Activated CD4-positive, alpha-beta T cell treated with anti-CD3 and anti-CD28 coated beads for 4 hours (primary cell): ENCODE data around the gene AFDN.
"Not testable (repeated sequence)": the region's sequence is repeated elsewhere in the genome, so short reads cannot be mapped to it uniquely, and the experiment has no call there.

Source experiments
- DNase-seq, 2 donors: peaks; one replicate each; pipeline ENCODE4 v3.0.0-alpha.2; 2020

AFDN gene

DNA sequence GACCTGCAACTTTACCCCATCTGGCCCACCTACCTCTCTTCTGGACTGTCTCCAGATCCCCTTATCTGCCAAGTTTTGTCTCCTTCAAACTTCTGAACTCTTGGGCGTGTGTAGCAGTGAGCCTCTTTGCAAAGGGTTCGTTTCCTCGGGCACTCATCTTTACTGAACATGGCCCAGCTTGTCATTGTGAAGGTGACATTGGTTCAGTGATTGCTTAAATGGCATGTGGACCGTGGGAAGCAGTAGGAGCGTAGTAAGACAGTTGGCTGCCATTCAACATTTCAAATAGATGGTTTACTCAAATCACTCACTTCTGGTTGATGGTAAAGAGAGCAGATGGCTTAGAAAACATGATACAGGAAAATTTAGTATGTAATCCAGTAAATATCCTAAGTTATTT lies 136.0 kb downstream of the AFDN start:
- DNase-seq, result no peak

DNA sequence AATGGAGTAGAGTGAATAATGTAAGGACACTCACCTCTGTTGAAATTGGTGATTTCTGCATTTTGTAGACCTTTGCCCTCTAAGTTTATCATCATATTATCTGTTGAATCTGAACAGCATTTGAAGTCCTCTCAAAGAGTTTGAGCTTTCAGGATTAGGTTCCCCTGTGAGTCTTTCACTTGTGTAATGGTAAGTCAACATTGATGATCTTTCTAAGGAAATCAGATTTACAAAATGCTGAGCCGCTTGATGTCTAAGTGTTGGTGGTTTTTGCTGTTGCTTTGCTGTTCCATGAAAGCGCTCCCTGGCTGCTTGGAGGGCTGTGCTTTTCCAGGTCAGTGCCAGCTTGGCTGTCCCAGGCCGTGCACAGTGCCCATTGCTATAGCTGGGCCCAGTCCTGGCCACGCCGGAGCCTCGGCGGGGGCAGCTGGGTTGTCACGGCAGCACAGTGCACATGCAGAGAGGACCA lies 136.9 kb downstream of the AFDN start:
- DNase-seq, result no peak

DNA sequence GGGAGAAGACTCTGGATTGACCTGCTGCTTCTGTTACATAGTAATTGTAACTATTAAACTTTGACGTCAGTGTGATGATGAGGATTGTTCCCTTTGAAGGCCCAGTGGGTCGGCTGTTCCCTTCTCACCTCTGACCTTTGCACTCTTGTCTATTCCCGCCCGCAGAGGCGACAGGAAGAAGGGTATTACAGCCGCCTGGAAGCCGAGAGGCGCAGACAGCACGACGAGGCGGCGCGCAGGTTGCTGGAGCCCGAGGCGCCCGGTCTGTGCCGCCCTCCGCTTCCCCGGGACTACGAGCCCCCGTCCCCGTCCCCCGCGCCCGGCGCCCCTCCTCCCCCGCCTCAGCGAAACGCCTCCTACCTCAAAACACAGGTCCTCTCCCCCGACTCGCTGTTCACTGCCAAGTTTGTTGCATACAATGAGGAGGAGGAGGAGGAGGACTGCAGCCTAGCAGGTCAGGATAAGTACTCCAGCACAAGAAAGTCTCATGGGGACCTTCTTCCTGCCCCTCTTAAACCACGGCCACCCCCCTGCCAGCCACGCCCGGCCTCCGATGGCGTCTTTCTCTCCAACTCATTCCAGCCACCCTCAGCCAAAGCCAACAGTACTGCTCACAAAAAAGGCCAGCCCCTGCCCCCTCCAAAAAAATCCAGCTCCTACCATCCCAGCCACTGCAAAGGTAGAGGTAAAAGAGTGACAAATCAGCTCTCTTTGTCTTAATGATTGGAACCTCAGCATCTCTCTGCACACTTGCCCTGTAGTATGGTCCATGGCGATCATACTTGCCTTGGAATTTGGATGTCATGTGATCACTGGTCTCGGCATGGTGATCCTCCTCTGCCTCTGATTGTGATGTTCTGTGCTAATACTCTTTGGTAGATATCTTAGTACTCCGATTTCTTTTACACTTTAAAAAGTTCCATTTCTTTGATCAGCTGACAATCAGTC lies 139.2 kb downstream of the AFDN start:
- DNase-seq, result no peak

DNA sequence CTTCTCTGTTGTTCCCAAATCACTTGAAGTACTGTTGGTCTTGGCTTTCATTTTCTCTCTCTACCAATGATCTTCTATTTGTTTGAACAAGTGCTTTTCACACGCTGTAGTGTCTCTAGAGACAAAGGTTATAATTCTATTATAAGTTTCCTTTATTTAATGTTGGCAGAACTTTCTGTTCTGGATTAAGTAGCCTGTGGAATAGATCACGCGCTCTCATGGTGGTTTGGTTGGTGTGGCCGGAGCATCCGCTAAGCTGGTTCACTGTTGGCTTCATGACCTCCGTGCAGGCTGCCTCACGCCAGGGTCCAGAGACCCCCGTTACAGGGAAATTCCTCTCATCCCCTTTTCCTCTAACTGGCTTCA lies 139.8 kb downstream of the AFDN start:
- DNase-seq, result no peak

DNA sequence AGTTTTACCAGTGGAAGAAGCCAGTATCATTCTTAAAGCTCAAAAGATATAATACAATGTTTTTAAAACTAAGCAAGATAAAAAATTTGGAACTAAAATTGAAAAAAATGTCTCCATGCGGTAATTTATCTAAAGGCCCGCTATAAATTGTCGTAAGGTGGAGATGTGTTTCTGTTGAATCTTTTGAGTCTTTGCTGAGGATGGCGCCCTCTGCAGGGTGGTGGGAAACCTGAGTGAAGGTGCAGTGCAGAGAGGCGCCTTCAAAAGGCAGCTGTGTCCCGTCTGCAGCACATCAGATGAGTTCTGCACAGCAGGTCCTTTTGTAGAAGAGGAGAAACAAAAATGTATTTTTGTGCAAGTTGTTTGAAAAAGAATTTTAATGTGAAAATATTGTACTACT lies 141.4 kb downstream of the AFDN start:
- no peak for DNase-seq

DNA sequence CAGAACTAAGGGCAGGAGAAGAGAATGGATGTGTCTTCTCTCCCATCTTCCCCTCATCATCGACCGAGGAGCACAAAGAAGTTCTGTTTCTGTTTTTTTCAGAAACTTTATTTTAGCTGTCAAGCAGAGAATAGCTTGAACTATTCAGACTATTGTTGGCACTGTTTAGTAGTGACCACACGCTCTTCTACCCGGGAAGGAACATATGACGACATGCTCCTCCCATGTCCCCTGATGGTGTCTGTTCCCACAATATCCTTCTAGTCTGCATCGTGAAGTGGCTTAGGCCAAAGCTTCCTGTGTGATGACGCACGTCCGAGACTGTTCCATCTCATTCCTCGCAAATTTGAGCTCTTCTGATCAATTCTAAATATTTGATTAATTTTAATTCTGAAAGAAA lies 143.5 kb downstream of the AFDN start:
- no peak for DNase-seq

DNA sequence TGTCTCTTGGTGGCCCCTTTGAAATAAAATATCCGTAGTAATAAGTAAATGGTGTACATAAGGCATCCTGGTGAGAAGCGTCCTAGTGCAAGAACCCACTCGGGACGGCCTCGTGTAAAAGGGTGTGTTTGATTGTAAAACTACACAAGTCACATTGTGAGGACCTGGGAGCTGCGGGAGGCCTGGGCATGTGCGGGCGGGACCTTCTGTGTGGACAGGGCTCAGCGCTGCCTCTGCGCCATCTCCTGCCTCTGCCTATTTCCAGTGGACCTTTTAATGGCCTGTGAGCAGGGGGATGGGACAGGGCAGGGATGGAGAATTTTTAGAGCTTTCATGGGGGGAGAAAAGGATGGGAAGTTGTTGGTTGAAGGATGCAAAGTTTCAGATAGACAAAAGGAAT lies 145.5 kb downstream of the AFDN start:
- no peak for DNase-seq

DNA sequence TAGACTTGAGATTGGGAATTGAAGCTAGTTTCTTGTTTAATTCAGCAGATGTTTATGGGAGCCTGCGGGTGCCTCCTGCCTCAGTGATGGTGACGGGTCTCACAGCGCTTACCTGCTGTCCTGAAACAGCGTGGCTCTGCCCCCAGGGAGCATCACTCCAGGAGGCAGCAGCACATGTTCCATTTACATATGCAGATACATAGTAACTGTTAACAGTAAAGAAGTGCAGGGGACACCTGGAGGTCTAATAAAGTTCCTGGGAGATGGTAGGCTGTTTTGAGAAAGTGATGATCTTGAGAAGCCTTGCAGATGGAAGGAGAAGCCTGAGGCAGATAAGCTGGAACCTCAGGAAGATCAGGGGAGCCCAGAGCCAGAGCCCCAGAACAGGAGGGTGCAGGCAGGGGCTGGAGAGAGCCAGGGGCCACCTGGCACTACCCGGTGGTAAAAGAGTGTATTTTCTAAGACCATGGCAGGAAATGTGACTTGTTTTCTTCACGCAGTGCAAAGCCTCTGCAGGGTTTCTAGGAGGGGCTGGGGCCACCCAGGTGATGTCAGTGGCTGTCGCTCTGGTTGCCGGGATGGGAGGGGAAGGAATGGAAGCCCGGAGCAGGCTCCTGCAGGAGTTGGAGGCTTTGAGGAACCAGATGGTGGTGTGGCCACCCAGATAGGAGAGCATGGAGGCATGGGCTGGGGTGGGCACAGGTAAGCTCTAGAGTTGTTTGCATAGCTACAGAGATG lies 146.6 kb downstream of the AFDN start:
- DNase-seq, result no peak

DNA sequence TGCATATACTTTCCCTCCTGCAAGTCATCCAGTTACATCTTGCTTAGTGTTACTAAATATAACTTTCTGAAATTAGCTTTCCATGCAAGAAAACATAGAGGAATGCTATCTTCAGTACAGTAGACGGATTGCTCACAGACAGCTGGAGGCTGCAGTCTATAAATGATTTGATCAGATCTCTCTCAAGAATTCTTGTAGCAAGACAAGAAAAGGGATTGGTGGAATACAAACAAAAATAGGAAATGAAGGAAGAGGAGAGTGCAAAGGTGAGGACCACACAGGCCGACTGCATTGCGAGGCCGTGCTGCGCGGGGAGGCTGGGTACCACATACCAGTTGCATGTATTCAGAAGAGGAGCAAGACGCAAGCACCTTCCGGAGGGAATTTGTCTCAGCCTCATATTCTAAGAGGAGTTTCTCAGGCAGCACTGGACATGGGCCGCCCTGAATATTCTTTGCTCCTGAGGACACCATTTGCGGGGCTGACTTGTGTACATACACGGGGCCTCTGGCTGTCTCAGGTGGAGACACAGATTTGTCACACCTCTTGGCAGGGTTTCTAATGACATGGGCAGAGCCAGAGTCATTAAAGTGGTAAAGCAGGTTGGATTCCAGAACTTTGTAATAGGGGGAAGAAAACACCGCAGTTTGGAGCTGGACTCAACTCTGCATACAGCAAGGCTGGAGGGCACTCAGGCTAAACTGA lies 148.1 kb downstream of the AFDN start:
- no peak for DNase-seq

DNA sequence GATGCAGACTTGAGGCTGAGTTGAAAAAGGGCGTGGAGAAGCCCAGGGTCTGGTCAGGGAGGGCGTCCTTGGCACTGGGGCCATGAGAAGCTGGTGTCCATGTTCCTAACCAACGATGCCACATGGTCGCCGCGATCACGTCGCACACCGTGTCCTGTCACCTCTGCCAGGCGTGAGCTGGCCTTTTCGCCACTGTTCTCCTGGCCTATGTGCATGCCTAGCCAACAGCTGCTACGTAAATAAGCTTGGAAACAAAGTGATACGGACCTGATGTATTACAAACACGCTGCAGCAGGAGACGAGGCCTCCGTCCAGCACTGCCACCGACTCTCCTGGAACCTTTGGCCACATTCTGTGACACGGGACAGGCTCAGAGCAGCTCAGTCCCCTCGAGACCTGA lies 148.7 kb downstream of the AFDN start:
- no peak for DNase-seq

DNA sequence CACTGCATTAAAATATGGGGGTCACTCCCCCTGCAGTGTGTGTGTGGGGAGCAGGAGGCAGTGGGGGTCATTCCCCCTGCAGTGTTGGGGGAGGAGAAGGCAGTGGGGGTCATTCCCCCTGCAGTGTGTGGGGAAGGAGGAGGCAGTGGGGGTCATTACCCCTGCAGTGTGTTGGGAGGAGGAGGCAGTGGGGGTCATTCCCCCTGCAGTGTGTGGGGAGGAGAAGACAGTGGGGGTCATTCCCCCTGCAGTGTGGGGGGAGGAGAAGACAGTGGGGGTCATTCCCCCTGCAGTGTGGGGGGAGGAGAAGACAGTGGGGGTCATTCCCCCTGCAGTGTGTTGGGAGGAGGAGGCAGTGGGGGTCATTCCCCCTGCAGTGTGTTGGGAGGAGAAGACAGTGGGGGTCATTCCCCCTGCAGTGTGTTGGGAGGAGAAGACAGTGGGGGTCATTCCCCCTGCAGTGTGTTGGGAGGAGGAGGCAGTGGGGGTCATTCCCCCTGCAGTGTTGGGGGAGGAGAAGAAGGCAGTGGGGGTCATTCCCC lies 149.5 kb downstream of the AFDN start:
- DNase-seq, result not testable (repeated sequence)

DNA sequence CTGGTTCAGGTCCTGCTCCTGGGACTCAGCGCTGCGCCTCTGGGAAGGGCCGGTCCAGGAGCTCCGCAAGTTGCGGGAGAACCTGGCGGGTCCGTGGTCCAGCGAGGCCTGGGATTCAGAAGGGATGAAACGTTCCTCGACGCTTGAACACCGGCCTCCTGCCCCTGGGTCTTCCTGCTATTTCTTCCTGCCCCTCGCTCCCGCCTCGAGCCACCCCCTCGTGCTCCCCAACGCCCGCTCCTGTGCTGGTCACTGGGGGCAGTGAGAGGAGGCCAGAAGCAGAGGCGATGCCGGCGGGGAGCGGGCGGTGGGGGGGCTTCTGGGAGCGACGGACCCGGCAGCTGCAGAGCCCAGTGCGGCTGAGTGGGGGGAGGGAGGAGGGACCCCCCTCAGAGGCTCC lies 150.0 kb downstream of the AFDN start:
- DNase-seq, result no peak

DNA sequence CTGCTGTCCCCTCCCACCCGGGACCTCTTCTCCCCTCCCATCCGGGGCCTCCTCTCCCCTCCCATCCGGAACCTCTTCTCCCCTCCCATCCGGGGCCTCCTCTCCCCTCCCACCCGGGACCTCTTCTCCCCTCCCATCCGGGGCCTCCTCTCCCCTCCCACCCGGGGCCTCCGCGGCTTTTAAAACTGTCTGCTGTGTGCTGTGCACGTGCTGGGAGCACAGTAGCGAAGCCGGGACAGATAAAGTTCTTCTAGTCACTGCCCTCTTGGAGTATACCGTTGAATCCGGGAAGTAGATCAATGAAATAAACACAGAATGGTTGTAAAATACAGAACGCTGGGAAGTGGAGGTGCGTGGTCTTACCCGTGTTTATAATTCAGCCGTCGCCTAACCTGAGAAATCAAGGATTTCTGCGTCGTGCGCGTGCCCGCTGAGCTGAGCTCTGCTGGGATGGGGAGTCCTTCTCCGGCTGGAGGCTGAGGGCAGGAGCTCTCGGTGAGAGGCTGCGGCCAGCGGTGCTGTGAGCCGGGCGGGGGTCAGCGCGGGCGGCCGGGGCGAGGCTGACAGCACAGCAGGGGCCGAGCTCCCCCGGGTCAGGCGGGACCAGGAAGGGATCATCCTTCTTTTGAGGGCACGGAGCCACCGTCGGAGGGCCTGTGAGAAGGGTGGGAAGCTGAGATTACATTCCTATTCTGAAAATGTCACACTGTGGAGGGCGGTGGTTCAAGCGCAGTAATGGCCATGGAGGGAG lies 151.2 kb downstream of the AFDN start:
- no peak for DNase-seq

DNA sequence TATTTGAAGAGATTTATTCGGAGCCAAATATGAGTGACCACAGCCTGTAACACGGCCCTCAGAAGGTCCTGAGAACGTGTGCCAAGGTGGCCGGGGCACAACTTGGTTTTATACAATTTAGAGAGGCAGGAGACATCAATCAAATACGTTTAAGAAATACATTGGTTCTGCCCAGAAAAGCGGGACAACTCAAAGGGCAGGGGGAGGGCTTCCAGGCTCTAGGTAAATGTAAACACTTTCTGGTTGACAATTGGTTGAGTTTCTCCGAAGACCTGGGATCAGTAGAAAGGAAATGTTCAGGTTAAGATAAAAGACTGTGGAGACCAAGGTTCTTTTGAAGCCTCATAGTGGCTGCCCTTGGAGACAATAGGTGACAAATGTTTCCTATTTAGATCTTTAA lies 151.9 kb downstream of the AFDN start:
- no peak for DNase-seq

DNA sequence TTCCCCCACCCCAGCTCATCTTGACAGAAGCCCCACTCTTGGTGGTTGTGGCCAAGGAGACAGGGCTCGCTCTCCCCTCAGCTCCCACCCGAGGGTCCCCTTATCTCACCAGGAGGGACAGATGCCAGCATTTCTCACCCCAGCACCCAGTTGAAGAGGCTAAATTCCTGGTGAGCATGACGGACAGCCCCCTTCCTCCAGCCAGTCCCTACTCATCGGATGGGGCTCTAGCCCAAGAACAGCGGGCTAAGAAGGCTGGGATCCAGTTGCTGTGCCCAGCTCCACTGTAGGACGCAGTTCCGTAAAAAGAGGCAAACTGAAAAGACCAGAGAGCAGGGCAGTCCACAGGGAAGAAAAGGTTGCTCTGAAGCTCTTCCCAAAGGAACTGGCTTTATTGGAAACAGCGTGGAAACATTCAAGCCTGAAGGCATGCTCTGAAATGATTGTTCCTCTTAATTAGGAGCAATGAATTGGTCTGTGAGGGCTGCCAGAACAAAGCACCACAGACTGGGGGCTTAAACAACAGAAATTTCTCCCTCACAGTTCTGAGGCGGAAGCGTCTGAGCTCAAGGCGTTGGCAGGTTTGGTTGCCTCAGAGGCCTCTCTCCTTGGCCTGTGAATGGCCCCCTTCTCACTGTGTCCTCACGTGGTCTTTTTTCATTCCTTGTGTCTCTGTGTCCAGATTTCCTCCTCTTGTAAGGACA lies 152.9 kb downstream of the AFDN start:
- no peak for DNase-seq

DNA sequence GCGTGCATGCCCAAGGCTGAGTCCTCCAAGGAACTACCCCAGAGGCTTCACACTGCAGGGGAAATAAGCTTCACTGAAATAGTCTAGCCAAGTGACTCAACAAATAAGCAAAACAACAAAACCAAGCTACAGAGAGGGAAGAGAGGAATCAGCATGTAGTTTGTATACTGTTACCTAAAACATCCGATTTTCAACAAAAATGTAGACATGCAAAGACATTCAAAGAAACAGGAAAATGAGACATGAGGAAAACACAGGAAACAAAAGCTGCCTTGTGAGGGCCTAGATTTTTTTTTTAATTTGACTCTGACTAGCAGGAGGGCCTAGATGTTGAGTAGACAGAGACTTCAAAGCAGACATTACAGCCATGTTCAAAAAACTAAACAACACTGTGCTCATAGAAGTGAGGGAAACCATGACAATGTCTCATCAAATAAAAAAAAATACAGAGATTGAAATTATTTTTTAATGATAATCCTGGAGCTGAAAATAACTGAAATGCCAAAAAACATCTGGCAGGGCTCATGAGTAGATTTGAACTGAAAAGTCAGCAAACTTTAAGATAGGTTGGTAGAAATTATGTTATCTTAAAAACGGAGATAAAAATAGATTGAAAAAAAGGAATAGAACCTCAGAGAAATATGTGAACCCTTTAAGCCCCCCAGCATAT lies 154.3 kb downstream of the AFDN start:
- no peak for DNase-seq

DNA sequence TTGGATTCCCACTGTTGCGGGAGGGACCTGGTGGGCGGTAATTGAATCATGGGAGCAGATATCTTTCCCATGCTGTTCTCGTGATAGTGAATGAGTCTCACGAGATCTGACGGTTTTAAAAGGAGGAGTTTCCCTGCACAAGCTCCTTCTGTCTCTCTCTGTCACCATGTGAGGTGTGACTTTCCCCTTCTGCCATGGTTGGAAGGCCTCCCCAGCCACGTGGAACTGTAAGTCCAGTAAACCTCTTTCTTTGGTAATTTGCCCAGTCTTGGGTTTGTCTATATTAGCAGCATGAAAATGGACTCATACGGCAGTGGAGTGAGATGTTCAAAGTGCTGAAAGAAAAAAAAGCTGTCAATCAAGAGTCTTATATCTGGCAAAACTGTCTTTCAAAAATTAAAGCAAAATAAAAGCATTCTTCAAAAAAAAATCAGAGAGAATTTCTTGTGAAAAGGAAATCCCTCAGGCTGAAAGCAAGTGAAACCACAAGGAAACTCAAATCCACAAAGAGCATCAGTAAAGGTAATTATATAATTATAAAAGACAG lies 155.3 kb downstream of the AFDN start:
- DNase-seq, result no peak

DNA sequence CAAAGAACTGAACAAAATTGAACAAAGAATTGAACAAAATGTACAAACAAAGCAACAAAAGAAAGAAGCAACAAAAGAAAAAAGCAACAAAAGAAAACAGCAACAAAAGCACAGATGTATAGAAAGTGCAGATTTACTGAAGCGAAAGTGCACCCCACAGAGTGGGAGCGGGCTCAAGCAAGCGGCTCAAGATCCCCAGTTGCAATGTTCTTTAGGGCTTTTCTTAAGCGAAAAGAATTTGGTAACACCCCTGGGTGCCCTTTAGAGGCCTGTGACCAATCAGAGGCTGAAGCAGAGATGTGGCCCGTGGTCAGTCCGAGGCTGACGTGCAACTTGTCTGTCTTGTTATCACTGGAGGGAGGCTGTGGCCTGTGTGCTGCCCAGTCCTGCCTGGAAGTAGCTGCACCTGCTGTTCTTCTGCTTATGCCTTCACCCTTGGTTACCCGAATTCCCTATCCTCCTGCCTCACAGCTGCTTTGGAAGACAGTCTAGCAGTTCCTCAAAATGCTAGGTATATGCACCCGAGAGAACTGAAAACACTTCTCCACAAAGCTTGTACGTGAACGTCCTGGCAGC lies 157.5 kb downstream of the AFDN start:
- no peak for DNase-seq

DNA sequence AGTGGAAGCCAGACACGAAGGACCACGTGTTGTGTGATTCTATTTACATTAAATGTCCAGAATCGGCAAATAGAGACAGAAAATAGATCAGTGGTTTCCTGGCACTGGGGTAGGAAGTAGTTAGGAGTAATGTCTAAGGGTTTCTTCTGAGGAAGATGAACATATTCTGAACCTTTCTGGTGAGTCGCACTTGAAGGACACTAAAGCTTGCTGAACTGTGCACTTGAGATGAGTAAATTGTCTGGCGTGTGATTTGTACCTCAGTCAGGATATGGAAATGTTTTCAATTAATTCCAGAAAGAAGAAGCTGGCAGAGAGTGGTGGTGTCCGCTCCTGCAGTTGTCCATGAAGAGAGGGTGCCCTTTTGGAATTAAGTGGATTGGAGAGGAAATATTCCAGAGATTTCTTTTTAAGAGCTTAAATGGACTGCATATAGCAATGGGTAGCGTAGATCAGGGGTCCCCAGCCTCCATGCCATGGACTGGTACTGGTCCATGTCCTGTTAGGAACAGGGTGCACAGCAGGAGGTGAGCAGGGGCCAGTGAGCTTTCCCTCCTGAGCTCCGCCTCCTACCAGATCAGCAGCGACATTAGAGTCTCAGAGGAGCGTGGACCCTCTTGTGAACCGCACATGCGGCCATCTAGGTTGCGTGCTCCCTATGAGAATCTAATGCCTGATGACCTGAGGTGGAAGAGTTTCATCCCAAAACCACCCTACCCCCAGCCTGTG lies 158.3 kb downstream of the AFDN start:
- DNase-seq, result no peak
